IPS DF 6.9 (cell line): ENCODE data around the gene NHP2.

Experiments used
- DNase-seq: peaks from one replicate; pipeline ENCODE4 v3.0.0-alpha.2; 2013; ENCODE audit warnings: low read depth, low spot score
- H3K27ac ChIP-seq: one replicate; pipeline ENCODE4 v1.5.1; 2013; ENCODE audit warnings: low read length, control low read depth
- H3K27me3 ChIP-seq: 2 replicates; pipeline ENCODE4 v1.6.1; 2013; ENCODE audit warnings: mild to moderate bottlenecking, low read length; ENCODE audit not compliant: control insufficient read depth, insufficient read depth
- H3K36me3 ChIP-seq: 2 replicates; pipeline ENCODE4 v1.6.1; 2013; ENCODE audit warnings: low read length; ENCODE audit not compliant: control insufficient read depth, insufficient read depth
- H3K4me1 ChIP-seq: 2 replicates; pipeline ENCODE4 v1.6.1; 2013; ENCODE audit warnings: low read length; ENCODE audit not compliant: control insufficient read depth, insufficient read depth
- H3K4me3 ChIP-seq: 2 replicates; pipeline ENCODE4 v1.5.1; 2013; ENCODE audit warnings: mild to moderate bottlenecking, low read length
- H3K9me3 ChIP-seq: 2 replicates; pipeline ENCODE4 v1.6.1; 2013; ENCODE audit warnings: low read length, inconsistent platforms; ENCODE audit not compliant: control insufficient read depth, insufficient read depth
- WGBS: extraction: QIAGEN DNeasy Blood & Tissue Kit; methylation state at CpG from one replicate; pipeline ENCODE4 v1.1.7; 2013; ENCODE audit warnings: mixed read lengths, missing lambda C conversion rate; ENCODE audit not compliant: insufficient read length, insufficient coverage; 5-methylcytosine and 5-hydroxymethylcytosine counted together

The NHP2 gene

DNA sequence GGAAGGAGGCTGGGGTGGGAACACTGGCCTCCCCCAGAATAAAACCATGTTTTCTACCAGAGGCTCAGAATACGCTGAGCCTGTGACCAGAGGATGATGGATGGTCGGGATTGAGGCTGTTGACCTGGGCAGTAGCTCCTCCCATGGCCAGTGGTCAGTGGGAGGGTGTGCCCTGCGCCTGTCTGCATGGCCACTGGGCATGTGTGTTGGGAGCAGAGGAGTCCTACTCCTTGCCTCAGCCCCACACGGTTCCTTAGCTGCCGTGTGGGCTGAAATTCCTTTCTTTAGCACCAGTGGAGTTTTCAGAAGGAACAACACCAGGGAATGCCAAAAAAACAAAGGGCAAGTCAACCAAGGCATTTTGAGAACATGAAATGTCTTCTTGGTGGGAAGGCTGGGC is 31.3 kb downstream of the NHP2 start:
- WGBS = no CpG with 5 or more reads among the region's 5 CpGs
- Histone ChIP-seq H3K9me3 (no peaks in the 10 kb centered on the region), H3K4me3 (no peak overlapping the region), H3K4me1 (peaks cover 14% of the 10 kb centered on the region), H3K27me3 (no peaks in the 10 kb centered on the region), H3K27ac (no peak overlapping the region), H3K36me3 (peaks cover 22% of the 10 kb centered on the region)
- no peak for DNase-seq

DNA sequence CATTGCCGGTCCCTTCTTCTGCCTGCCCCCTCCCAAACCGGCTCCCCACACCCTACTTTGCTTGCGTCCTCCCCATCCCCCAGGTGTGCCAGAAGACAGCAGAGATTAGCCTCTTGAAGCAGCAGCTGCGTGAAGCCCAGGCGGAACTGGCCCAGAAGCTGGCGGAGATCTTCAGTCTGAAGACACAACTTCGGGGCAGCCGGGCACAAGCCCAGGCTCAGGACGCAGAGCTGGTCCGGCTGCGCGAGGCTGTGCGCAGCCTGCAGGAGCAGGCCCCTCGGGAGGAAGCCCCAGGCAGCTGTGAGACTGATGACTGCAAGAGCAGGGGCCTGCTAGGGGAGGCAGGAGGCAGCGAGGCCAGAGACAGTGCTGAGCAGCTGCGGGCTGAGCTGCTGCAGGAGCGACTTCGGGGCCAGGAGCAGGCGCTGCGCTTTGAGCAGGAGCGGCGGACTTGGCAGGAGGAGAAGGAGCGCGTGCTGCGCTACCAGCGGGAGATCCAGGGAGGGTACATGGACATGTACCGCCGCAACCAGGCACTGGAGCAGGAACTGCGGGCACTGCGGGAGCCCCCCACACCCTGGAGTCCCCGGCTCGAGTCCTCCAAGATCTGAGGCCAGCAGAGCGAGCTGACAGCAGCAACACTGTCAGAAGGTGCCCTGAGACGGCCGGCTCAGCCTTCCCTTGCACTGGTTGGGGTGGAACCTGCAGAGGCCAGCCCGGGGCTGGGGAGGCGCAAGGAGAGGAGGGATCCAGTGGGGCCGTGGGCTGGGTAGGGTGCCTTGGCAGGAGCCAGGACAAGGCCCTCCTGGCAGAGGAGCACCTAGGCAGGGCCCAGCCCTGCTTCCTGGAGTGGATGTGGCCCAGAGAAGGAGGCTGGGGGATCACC is 32.1 kb downstream of the NHP2 start:
- no CpG with 5 or more reads among the region's 38 CpGs for WGBS
- Histone ChIP-seq H3K4me1 (peaks cover 14% of the 10 kb centered on the region), H3K9me3 (no peaks in the 10 kb centered on the region), H3K27ac (no peak overlapping the region), H3K4me3 (no peak overlapping the region), H3K27me3 (no peaks in the 10 kb centered on the region), H3K36me3 (peaks cover 22% of the 10 kb centered on the region)
- no peak for DNase-seq

DNA sequence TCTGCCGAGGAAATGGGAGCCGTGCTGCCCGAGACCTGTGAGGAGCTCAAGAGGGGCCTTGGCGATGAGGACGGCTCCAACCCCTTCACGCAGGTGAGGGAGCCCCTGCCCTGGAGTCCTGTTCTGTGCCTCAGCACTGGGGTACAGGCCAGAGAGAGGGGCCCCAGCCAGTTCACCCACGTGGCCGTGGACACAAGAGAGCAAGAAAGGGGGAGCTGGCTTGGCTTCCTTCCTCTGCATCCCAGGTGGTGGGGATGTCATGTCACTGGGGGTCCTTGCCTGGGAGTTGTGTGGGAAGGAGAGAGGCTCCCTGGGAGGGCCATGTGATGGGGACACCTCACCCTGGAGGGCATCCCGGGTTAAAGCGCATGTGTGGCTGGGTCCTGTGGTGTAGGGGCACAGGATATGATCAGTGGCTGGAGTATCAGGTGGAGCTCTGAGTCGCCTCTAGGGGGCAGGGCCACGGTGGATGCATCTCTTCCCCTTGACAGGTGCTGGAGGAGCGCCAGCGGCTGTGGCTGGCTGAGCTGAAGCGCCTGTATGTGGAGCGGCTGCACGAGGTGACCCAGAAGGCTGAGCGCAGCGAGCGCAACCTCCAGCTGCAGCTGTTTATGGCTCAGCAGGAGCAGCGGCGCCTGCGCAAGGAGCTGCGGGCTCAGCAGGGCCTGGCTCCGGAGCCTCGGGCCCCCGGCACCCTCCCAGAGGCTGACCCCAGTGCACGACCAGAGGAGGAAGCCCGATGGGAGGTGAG is 32.9 kb downstream of the NHP2 start:
- no peak overlapping the region for H3K4me3 ChIP-seq
- H3K4me1 ChIP-seq = peaks cover 19% of the 10 kb centered on the region

DNA sequence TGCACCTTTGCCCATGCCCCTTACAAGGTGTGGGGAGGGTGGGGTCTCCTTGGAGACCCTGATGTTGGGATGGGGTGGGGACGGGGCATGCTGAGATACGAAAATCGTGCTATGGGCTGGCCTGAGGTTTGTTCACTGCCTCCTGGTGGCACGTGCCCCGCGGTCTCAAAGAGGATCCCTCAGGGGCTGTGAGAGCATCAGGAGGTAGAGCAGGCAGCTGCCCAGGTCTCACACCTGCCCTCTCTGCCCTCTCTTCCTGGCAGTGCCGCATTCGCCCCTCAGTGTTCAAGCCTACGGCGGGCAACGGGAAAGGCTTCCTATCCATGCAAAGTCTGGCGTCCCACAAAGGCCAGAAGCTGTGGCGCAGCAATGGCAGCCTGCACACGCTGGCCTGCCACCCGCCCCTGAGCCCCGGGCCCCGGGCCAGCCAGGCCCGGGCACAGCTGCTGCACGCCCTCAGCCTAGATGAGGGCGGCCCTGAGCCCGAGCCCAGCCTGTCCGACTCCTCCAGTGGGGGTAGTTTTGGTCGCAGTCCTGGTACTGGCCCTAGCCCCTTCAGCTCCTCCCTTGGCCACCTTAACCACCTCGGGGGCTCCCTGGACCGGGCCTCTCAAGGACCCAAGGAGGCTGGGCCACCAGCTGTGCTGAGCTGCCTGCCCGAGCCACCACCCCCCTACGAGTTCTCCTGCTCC is 33.6 kb downstream of the NHP2 start:
- Histone ChIP-seq H3K27me3 (no peaks in the 10 kb centered on the region), H3K4me1 (peaks cover 24% of the 10 kb centered on the region), H3K27ac (no peak overlapping the region), H3K4me3 (no peak overlapping the region), H3K36me3 (peaks cover 22% of the 10 kb centered on the region), H3K9me3 (no peaks in the 10 kb centered on the region)
- DNase-seq = no peak
- WGBS = no CpG with 5 or more reads among the region's 27 CpGs

More for the DNA sequence above, 32.9 kb downstream of the NHP2 start:
- no peak overlapping the region for H3K27ac ChIP-seq
- no peak for DNase-seq
- no peaks in the 10 kb centered on the region for H3K27me3 ChIP-seq
- H3K36me3 ChIP-seq = peaks cover 22% of the 10 kb centered on the region
- no CpG with 5 or more reads among the region's 29 CpGs for WGBS
- no peaks in the 10 kb centered on the region for H3K9me3 ChIP-seq

DNA sequence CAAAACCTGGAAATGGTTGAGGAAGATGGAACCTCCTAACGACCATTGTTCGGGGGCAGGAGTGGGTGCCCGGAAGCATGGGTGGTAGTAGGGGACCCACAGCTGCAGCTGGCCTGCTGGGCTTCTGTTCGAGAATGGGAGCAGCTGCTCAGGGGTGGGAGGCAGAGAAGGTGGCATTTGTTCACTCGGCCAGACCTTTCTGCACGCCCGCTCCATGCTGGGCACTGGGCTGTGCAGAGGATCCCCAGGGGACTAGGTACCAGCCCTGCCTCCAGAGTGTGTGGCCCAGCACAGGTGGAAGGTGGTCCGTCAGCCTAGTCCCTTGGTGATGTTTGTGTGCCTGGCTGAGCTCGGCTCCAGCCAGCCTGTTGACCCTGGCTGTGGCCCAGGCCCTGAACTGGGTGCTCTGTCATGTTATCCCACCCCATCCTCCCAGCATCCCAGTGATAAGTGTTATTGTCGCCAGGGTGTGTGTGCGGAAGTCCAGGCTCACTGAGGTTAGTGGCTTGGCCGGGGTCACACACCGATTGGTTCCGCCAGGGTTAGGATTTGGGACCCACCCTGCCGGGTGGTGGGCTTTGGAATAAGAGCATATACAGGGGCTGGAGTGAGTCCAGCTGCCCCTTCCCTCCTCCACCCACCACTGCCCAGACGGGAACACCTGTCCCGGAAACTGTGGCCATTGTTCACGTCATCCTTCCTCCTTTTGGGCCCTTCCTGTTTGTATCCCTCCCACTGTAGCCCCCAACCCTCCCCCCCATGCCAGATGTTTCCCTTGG is 35.6 kb downstream of the NHP2 start:
- no peaks in the 10 kb centered on the region for H3K9me3 ChIP-seq
- no peak overlapping the region for H3K27ac ChIP-seq
- no peaks in the 10 kb centered on the region for H3K27me3 ChIP-seq
- H3K4me1 ChIP-seq = peaks cover 17% of the 10 kb centered on the region
- no peak for DNase-seq
- H3K4me3 ChIP-seq = no peak overlapping the region
- peaks cover 22% of the 10 kb centered on the region for H3K36me3 ChIP-seq
- no CpG with 5 or more reads among the region's 18 CpGs for WGBS

DNA sequence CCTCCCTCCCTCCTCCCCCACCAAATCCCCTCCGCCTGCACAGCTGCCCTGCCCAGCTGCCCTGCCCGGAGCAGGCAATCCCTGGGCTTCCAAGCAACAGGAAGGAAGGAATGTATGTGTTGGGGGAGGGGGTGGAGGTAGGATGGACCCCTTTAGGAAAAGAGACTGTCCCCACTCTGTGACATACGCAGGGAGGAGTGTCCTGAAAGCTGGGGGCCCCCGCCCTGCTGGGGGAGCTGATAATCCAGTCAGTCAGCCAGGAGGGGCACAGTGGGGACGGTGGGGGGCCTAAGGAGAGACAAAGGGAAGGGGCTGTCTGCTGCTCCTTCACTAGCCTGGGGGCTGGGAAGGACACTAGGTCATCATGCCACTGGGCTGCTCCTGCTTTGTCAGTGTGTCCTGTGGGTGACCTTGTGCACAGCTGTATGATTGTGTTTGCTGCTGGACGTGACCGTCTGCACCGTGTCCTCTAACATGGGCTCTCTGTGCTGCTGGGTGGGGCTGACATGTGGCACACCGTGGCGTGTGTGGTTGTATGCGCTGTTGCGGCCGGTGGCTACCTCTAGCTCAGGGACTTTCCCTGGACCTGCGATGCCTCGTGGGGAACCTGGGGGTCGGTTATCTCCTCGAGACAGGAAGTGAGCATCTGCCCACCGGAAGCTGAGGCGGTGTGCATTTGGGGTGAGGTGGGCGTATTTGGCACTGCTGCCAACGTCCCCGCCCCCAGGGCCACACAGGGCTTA is 37.4 kb downstream of the NHP2 start:
- H3K36me3 ChIP-seq = peaks cover 9% of the 10 kb centered on the region
- DNase-seq = no peak
- no CpG with 5 or more reads among the region's 22 CpGs for WGBS

DNA sequence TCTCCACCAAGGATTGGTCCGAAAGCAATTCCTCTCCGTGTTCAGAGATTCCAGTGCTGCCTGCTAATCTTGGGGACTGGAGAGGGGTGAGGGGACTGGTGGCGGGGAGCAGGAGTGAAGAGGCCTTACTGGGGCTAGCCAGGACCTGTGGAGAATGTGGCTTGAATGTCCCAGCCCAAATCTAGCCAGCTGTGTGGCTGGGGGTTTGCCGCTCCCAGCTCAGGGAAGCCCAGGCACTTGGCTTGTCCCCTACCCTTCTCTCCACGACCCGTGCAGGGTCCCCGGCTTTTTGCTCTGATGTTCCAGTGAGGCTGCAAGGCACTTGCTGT is 37.9 kb downstream of the NHP2 start:
- no peak for DNase-seq
- no CpG with 5 or more reads among the region's 7 CpGs for WGBS
- no peaks in the 10 kb centered on the region for H3K27me3 ChIP-seq
- peak overlapping the region; percentile 8; the same call in 1 of the 2 replicates for H3K4me3 ChIP-seq
- peaks cover 16% of the 10 kb centered on the region for H3K4me1 ChIP-seq
- H3K9me3 ChIP-seq = no peaks in the 10 kb centered on the region
- peak overlapping the region; percentile 3 for H3K27ac ChIP-seq
- peaks cover 5% of the 10 kb centered on the region; the same call in 1 of the 2 replicates for H3K36me3 ChIP-seq

More for the DNA sequence above, 37.4 kb downstream of the NHP2 start:
- Histone ChIP-seq H3K9me3 (no peaks in the 10 kb centered on the region), H3K4me1 (peaks cover 16% of the 10 kb centered on the region), H3K4me3 (peak overlapping the region; percentile 8; the same call in 1 of the 2 replicates), H3K27me3 (no peaks in the 10 kb centered on the region), H3K27ac (no peak overlapping the region)

DNA sequence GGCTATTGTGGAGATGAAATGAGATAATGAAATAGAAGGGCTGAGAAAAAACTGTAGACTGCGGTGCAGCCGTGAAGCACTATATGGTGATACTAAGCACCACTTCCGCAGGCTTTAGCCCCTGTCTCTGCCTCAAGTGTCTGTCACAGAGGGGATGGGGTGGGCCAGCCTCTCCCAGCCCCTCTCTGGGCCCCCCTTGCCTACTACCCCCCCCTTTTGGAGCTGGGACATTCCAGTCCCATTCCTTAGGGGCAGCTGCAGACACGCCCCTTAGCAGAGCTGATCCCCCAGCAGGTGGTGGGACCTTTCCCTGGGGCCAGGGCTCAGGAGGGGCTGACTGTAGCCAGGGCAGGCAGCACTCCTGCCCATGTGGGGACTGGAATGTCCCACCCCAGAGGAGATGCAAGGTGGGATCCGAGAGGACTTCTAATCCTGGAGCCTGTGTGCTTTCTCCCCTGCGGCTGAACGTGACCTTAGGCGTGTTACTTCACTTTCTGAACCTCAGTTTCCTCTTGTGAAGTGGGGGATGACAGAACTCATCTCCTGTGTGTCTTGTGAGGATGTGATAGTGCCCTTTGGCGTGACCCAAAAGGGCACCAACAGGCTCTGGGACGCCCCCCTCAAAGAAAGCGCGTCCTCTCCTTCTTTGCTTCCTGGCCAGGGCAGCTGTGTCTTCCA is 38.4 kb downstream of the NHP2 start:
- H3K4me3 ChIP-seq = peak overlapping the region; percentile 91; the same call in 1 of the 2 replicates
- H3K4me1 ChIP-seq = peaks cover 16% of the 10 kb centered on the region
- WGBS = no CpG with 5 or more reads among the region's 12 CpGs
- no peaks in the 10 kb centered on the region for H3K9me3 ChIP-seq
- peak overlapping the region; percentile 3 for H3K27ac ChIP-seq
- no peaks in the 10 kb centered on the region for H3K27me3 ChIP-seq
- DNase-seq = no peak
- peaks cover 4% of the 10 kb centered on the region; the same call in 1 of the 2 replicates for H3K36me3 ChIP-seq
